Brain pericyte (primary cell): ENCODE data around the gene BCAS1.
"Not testable (repeated sequence)": the region's sequence is repeated elsewhere in the genome, so short reads cannot be mapped to it uniquely, and the experiment has no call there.

Experiments
- DNase-seq: peaks from one replicate; pipeline ENCODE4 v3.0.0-alpha.2; 2012; ENCODE audit warnings: low read depth, low spot score

Gene BCAS1

GRCh38 chr20:53943522-53944291 is 126.7 kb downstream of the BCAS1 start:
- no peak for DNase-seq

- no peak for DNase-seq
Observed at GRCh38 chr20:53942973-53943372, 127.4 kb downstream of the BCAS1 start.

GRCh38 chr20:53942472-53942816 is 128.0 kb downstream of the BCAS1 start:
- DNase-seq, result no peak

GRCh38 chr20:53941680-53942471 is 128.5 kb downstream of the BCAS1 start:
- no peak for DNase-seq

GRCh38 chr20:53940907-53941545 is 129.4 kb downstream of the BCAS1 start:
- DNase-seq, result no peak

GRCh38 chr20:53940360-53940702 is 130.1 kb downstream of the BCAS1 start:
- DNase-seq, result no peak

- peak; percentile 52 for DNase-seq
Observed at GRCh38 chr20:53939572-53940359, 130.6 kb downstream of the BCAS1 start.

- DNase-seq, result no peak
Observed at GRCh38 chr20:53939190-53939571, 131.2 kb downstream of the BCAS1 start.

- no peak for DNase-seq
Observed at GRCh38 chr20:53938739-53939138, 131.7 kb downstream of the BCAS1 start.

GRCh38 chr20:53937929-53938367 is 132.4 kb downstream of the BCAS1 start:
- DNase-seq, result no peak

- no peak for DNase-seq
Observed at GRCh38 chr20:53937339-53937741, 133.1 kb downstream of the BCAS1 start.

- DNase-seq, result no peak
Observed at GRCh38 chr20:53935344-53936084, 134.9 kb downstream of the BCAS1 start.

- no peak for DNase-seq
Observed at GRCh38 chr20:53934421-53935343, 135.7 kb downstream of the BCAS1 start.

GRCh38 chr20:53933232-53933846 is 137.1 kb downstream of the BCAS1 start:
- no peak for DNase-seq

- DNase-seq, result not testable (repeated sequence)
Observed at GRCh38 chr20:53932655-53933192, 137.7 kb downstream of the BCAS1 start.

- no peak for DNase-seq
Observed at GRCh38 chr20:53931597-53931996, 138.8 kb downstream of the BCAS1 start.

- no peak for DNase-seq
Observed at GRCh38 chr20:53930651-53931504, 139.5 kb downstream of the BCAS1 start.

- DNase-seq, result no peak
Observed at GRCh38 chr20:53929974-53930650, 140.3 kb downstream of the BCAS1 start.
